GM18520 (cell line): ENCODE results near the gene CYP27A1.
"Not testable (repeated sequence)": the region's sequence is repeated elsewhere in the genome, so short reads cannot be mapped to it uniquely, and the experiment has no call there.

Experiments
- ATAC-seq: cut with Tn5 transposase; IDR thresholded peaks from one replicate; pipeline ENCODE4 v1.9.1; 2021; ENCODE audit not compliant: unreplicated experiment

Gene CYP27A1

DNA sequence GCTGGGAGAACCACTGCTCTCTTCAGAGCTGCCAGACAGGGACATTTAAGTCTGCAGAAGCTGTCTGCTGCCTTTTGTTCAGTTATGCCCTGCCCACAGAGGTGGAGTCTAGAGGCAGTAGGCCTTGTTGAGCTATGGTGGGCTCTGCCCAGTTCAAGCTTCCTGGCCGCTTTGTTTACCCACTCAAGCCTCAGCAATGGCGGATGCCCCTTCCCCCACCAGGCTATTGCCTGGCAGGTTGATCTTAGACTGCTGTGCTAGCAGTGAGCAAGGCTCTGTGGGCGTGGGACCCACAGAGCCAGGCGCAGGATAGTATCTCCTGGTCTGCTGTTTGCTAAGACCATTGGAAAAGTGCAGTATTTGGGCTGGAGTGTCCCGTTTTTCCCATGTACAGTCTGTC lies 9.2 kb upstream of the CYP27A1 start:
- ATAC-seq, result not testable (repeated sequence)

DNA sequence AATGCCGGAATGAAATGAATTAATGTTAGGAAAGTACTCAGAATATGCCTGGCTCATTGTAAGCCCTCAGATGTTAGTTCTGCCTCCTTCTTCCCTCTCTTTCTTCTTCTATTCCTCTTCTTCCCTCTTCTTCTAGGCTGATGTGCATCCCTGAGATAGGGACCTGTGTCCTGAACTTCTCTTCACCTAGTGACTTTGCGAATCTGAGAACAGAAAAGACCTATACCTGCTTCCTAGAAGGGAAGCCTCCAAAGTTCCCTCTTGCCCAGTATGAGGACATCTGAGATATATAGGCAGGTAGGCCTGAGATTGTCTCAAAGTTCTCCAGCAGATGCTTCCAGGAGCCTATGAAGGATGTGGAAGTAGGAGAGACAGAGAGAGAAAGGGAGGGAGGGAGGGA lies 8.1 kb upstream of the CYP27A1 start:
- no peak for ATAC-seq

GRCh38 chr2:218776488-218776887 lies 5.5 kb upstream of the CYP27A1 start:
- no peak for ATAC-seq

DNA sequence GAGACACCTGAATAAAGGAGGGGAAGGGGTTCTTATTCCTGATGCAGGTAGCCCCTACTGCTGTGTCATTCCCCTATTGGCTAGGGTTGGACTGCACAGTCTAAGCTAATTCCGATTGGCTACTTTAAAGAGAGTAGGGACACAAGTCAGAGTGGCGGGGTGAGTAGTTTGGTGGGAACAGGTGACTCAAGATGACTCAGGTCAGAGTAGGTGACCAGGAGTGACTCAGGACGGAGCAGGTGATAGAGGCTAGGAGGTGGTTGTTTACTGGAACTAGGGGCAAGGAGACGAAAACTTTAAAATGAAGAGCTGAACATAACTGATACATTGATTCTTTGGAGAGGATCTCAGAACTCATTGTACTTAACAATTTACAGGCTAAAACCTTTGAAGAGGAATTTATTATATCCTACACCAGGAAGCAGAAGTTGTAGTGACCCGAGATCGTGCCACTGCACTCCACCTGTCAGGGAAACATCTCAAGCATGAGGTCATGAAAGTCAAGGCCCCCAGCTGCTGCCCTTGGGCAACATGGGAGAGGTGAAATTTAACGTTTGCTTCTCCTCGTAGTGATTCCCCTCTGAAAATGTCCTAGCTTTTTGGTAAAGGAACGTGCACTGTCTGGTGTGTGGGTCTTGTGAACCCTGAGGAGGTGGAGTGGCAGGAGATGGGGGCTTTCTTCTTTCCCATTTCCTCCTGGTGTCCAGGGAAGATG lies 4.5 kb upstream of the CYP27A1 start:
- no peak for ATAC-seq

- no peak for ATAC-seq
Observed at GRCh38 chr2:218780046-218780445, 1.9 kb upstream of the CYP27A1 start.

- no peak for ATAC-seq
Observed at GRCh38 chr2:218780851-218781690, 876 bp upstream of the CYP27A1 start.

DNA sequence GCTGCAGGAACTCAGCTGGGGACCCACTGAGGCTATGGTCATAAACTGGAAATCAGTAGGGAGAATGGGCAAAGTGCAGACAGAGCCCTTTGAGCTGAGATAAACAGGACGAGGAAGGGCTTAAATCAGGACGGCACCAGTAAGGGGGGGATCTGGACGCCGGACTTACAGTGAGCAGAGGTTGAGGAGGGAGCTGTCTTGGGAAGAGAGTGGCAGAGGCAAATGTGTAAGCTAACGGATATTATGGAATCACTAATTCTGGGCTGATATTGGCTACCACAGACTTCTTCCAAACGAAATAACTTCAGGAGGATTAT lies 539 bp downstream of the CYP27A1 start:
- no peak for ATAC-seq

DNA sequence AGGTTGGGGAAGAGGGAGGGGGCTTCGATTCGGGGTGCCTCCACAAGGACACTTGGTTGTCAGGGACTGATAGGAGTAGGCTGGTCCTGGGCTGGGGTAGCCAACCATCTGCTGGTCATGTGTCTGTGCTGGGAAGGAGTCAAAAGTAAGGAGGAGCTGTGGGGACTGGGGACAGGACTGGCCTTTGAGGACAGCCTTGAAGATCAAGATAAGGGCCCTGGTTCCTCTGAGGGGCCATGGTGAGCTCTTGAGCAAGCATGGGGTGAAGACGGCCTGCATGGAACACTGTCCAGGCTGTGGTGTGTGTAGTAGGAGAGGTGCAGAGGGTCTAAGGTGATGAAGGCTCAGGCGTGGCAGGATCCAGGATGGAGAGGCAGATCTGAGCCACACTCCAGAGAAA lies 1.7 kb downstream of the CYP27A1 start:
- no peak for ATAC-seq

- no peak for ATAC-seq
Observed at GRCh38 chr2:218785103-218785502, 3.2 kb downstream of the CYP27A1 start.

GRCh38 chr2:218786133-218786532 lies 4.2 kb downstream of the CYP27A1 start:
- no peak for ATAC-seq

DNA sequence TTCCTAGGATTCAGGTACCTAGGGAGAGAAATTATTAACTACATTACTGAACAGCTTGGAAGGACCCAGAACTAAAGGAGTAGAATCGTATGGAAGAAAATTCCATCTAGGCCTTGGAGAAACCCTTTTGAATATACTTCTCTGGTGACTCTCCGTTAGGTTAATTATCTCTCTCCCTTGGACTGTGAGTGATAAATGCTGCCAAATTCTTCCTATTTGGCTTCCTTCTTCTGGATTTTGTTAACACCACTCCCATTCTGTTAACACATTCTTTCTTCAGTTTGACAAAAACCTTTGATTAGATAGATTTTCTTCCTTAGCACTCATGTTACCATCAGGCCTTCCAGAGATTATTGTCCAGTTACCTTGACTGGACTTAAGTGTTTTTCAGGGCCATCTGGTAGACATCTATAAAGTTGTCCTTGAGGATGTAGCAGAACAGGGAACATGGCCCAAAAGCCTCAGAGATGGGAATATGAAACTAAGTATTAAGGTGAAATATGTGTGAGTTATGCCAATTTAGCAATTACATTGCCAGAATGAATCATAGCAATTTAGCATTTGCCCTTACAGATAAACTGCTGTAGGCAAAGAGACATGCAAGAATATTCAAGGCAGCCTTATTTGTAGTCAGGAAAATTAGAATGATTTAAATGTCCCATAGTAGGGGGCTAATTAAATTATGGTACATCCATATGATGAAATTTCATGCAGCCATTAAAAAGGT lies 6.7 kb downstream of the CYP27A1 start:
- ATAC-seq, result no peak

DNA sequence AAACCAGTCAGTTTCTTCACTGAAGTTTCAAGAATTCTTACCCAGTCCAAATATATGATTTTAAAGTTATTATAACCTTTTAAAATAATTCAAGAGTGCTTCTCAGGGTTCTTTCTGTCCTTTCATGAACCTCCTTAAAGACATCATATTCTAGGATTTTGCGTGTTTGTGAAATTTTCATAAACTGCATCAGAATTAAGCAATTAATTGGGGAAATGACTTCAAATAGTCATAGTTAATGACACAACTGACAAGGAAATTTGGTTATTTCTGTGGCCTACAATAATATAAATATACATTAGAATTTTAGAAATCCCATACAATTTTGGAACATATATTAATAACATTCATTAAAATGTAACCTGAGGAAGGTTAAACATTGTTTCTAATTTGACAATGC lies 10.5 kb downstream of the CYP27A1 start:
- ATAC-seq, result no peak

GRCh38 chr2:218796691-218797090 lies 14.7 kb downstream of the CYP27A1 start:
- no peak for ATAC-seq

DNA sequence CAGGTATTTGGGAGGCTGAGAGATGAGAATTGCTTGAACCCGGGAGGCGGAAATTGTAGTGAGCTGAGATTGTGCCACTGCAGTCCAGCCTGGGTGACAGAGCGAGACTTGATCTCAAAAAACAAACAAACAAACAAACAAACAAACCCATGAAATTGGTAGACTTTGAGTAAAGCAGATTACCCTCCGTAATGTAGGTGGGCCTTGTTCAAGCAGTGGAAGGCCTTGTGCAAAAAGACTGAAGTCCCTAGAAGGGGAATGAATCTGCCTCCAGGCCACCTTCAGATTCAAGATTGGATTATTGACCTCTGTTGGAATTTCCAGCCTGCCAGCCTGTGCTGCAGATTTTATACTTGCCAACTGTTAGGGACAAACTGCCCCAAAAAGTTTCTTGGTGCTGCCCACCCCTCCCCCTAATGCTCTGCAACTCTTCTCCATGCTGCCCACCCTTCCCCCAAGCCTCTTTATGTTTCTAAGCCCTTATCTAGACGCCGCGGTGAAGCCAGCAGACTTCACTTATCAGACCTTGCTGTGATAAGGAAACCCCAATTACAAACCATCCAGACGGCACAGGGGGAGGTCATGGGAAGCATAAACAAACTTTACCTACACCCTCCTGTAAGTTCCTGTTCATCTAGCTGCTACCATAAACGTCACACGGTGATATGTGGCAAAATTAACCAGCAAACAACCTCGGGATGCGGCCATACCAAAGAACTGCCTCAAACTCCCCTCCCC lies 17.0 kb downstream of the CYP27A1 start:
- ATAC-seq, result no peak

GRCh38 chr2:218799990-218800389 lies 18.0 kb downstream of the CYP27A1 start:
- no peak for ATAC-seq

GRCh38 chr2:218802386-218802994 lies 20.5 kb downstream of the CYP27A1 start:
- ATAC-seq, result no peak

- no peak for ATAC-seq
Observed at GRCh38 chr2:218804817-218805216, 22.9 kb downstream of the CYP27A1 start.

DNA sequence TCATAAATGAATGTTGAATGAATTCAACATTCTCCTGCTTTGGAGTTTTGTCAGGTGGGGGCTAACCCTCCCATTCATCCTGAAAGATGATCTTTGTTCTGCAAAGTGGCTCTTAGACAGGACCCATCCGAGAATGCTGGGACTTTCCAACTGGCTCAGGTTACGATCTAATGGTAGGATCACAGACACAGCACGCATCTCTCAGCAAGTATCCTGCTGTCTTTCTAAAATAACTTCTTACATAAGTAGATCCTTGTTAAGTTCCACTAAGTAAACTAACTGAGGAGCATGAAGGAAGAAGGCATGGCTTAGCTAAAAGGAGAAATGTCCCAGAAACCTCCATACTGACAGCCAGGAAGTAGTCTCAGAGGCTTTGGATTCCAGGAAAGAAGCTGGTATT lies 23.7 kb downstream of the CYP27A1 start:
- no peak for ATAC-seq

- ATAC-seq, result no peak
Observed at GRCh38 chr2:218806346-218806978, 24.5 kb downstream of the CYP27A1 start.

DNA sequence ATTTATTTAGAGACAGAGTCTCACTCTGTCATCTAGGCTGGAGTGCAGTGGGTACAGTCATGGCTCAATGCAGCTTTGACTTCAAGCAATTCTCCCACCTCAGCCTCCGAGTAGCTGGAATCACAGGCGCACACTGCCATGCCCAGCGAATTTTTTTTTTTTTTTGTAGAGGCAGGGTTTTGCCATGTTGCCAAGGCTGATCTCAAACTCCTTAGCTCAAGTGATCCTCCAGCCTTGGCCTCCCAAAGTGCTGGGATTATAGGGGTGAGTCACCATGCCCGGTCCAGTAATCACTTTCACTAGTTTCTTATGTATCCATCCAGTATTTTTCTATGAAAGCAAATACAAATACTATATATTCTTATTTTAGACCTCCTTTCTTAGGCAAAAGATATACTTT lies 25.7 kb downstream of the CYP27A1 start:
- ATAC-seq, result no peak
